ENCODE results near the gene RCC1.
"Not testable (repeated sequence)": the region's sequence is repeated elsewhere in the genome, so short reads cannot be mapped to it uniquely, and the experiment has no call there.

Gene RCC1

DNA sequence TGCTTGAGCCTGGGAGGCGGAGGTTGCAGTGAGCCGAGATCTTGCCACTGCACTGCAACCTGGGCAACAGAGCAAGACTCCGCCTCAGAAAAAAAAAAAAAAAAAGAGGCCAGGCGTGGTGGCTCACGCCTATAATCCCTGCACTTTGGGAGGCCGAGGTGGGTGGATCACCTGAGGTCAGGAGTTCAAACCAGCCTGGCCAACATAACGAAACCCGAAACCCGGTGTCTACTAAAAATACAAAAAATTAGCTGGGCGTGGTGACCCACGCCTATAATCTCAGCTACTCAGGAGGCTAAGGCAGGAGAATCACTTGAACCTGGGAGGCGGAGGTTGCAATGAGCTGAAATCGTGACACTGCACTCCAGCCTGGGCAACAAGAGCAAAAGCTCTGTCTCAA lies 26.3 kb upstream of the RCC1 start:
- peaks cover 16 to 75% (median 43%) of the 10 kb centered on the region in 4 experiments for H3K36me3 ChIP-seq (ENCODE audit: control insufficient read depth in 4 of 4, insufficient read depth in 4 of 4, low read length in 3 of 4)
- DNase-seq; H3K27ac ChIP-seq (ENCODE audit: insufficient read depth in 1 of 2, low read depth in 1 of 2, low read length in 2 of 2, poor library complexity in 1 of 2, severe bottlenecking in 2 of 2); H3K27me3 ChIP-seq (replicated peaks in 2 of 5; ENCODE audit: control insufficient read depth in 4 of 5, insufficient read depth in 5 of 5, low read length in 4 of 5); POLR2A ChIA-PET; H3K4me3 ChIP-seq (ENCODE audit: control insufficient read depth in 1 of 7, extremely low read depth in 1 of 7, insufficient read depth in 4 of 7, low read depth in 2 of 7, low read length in 6 of 7); H3K9me3 ChIP-seq (ENCODE audit: control extremely low read depth in 1 of 5, control insufficient read depth in 4 of 5, insufficient read depth in 2 of 5, low read depth in 1 of 5, low read length in 4 of 5); H3K4me1 ChIP-seq (ENCODE audit: control extremely low read depth in 1 of 4, control insufficient read depth in 4 of 4, insufficient read depth in 4 of 4, low read length in 3 of 4): not testable (repeated sequence)
- 95% methylated on average over 9 of the region's 13 CpGs for WGBS (ENCODE audit: insufficient coverage)
- CTCF ChIA-PET = interaction anchor here (1.3 to 1.6 kb wide), 2 partner anchors 9 to 10 kb away, joined by 3 to 5 read pairs; no protein-coding TSS in a partner anchor

GRCh38 chr1:28480308-28480707 lies 25.5 kb upstream of the RCC1 start:
- Histone ChIP-seq H3K27ac (ENCODE audit: insufficient read depth in 1 of 2, low read depth in 1 of 2, low read length in 2 of 2, poor library complexity in 1 of 2, severe bottlenecking in 2 of 2) (no peak overlapping the region), H3K36me3 (ENCODE audit: control insufficient read depth in 4 of 4, insufficient read depth in 4 of 4, low read length in 3 of 4) (peaks cover 16 to 74% (median 44%) of the 10 kb centered on the region in 4 experiments), H3K27me3 (replicated peaks in 2 of 5; ENCODE audit: control insufficient read depth in 4 of 5, insufficient read depth in 5 of 5, low read length in 4 of 5) (no peaks in the 10 kb centered on the region), H3K4me1 (ENCODE audit: control extremely low read depth in 1 of 4, control insufficient read depth in 4 of 4, insufficient read depth in 4 of 4, low read length in 3 of 4) (no peaks in the 10 kb centered on the region), H3K4me3 (ENCODE audit: control insufficient read depth in 1 of 7, extremely low read depth in 1 of 7, insufficient read depth in 4 of 7, low read depth in 2 of 7, low read length in 6 of 7) (no peak overlapping the region), H3K9me3 (ENCODE audit: control extremely low read depth in 1 of 5, control insufficient read depth in 4 of 5, insufficient read depth in 2 of 5, low read depth in 1 of 5, low read length in 4 of 5) (no peaks in the 10 kb centered on the region)
- 98% methylated on average over 5 of the region's 5 CpGs for WGBS (ENCODE audit: insufficient coverage)
- no peak for DNase-seq
- ChIA-PET POLR2A (no interaction called here), CTCF (interaction anchor here (1.3 kb wide), 1 partner anchor 8 kb away, joined by 5 read pairs; no protein-coding TSS in a partner anchor)

- ChIA-PET POLR2A (no interaction called here), CTCF (interaction anchor here (1.3 kb wide), 1 partner anchor 120 kb away, joined by 3 read pairs; no protein-coding TSS in a partner anchor)
- 100% methylated on average over 2 of the region's 3 CpGs for WGBS (ENCODE audit: insufficient coverage)
- H3K36me3 ChIP-seq (ENCODE audit: control insufficient read depth in 4 of 4, insufficient read depth in 4 of 4, low read length in 3 of 4) = peaks cover 13 to 74% (median 39%) of the 10 kb centered on the region in 4 experiments
- H3K4me1 ChIP-seq (ENCODE audit: control extremely low read depth in 1 of 4, control insufficient read depth in 4 of 4, insufficient read depth in 4 of 4, low read length in 3 of 4) = no peaks in the 10 kb centered on the region
- no peak for DNase-seq
- no peak overlapping the region for H3K27ac ChIP-seq (ENCODE audit: insufficient read depth in 1 of 2, low read depth in 1 of 2, low read length in 2 of 2, poor library complexity in 1 of 2, severe bottlenecking in 2 of 2)
- no peak overlapping the region for H3K4me3 ChIP-seq (ENCODE audit: control insufficient read depth in 1 of 7, extremely low read depth in 1 of 7, insufficient read depth in 4 of 7, low read depth in 2 of 7, low read length in 6 of 7)
- H3K9me3 ChIP-seq (ENCODE audit: control extremely low read depth in 1 of 5, control insufficient read depth in 4 of 5, insufficient read depth in 2 of 5, low read depth in 1 of 5, low read length in 4 of 5) = no peaks in the 10 kb centered on the region
- H3K27me3 ChIP-seq (replicated peaks in 2 of 5; ENCODE audit: control insufficient read depth in 4 of 5, insufficient read depth in 5 of 5, low read length in 4 of 5) = no peaks in the 10 kb centered on the region
Measured at GRCh38 chr1:28482138-28482537, 23.7 kb upstream of the RCC1 start.

DNA sequence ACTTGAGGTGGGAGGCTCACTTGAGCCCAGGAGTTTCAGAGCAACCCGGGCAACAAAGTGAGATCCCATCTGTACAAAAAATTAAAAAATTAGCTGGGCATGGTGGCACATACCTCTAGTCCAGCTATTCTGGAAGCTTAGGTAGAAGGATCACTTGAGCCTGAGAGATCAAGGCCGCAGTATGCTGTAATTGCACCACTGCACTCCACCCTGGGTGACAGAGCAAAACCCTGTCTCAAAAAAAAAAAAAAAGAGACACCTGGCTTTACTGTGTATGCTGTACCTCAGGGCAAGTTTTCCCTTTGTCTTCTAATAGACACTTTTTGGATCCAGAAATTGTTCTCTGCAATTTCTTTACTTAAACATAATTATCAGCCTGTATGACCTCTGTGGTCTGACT lies 23.1 kb upstream of the RCC1 start:
- H3K27ac ChIP-seq (ENCODE audit: insufficient read depth in 1 of 2, low read depth in 1 of 2, low read length in 2 of 2, poor library complexity in 1 of 2, severe bottlenecking in 2 of 2) = no peak overlapping the region
- H3K4me3 ChIP-seq (ENCODE audit: control insufficient read depth in 1 of 7, extremely low read depth in 1 of 7, insufficient read depth in 4 of 7, low read depth in 2 of 7, low read length in 6 of 7) = no peak overlapping the region
- H3K36me3 ChIP-seq (ENCODE audit: control insufficient read depth in 4 of 4, insufficient read depth in 4 of 4, low read length in 3 of 4) = peaks cover 13 to 71% (median 38%) of the 10 kb centered on the region in 4 experiments
- DNase-seq = no peak
- H3K27me3 ChIP-seq (replicated peaks in 2 of 5; ENCODE audit: control insufficient read depth in 4 of 5, insufficient read depth in 5 of 5, low read length in 4 of 5) = no peaks in the 10 kb centered on the region
- ChIA-PET CTCF (interaction anchor here (1.3 kb wide), 1 partner anchor 120 kb away, joined by 3 read pairs; no protein-coding TSS in a partner anchor), POLR2A (no interaction called here)
- no peaks in the 10 kb centered on the region for H3K4me1 ChIP-seq (ENCODE audit: control extremely low read depth in 1 of 4, control insufficient read depth in 4 of 4, insufficient read depth in 4 of 4, low read length in 3 of 4)
- no peaks in the 10 kb centered on the region for H3K9me3 ChIP-seq (ENCODE audit: control extremely low read depth in 1 of 5, control insufficient read depth in 4 of 5, insufficient read depth in 2 of 5, low read depth in 1 of 5, low read length in 4 of 5)
- 100% methylated on average over 2 of the region's 2 CpGs for WGBS (ENCODE audit: insufficient coverage)

- peaks cover 3 to 75% (median 38%) of the 10 kb centered on the region in 4 experiments for H3K36me3 ChIP-seq (ENCODE audit: control insufficient read depth in 4 of 4, insufficient read depth in 4 of 4, low read length in 3 of 4)
- peak overlapping the region in 1 of 2 experiments; percentile 18 for H3K27ac ChIP-seq (ENCODE audit: insufficient read depth in 1 of 2, low read depth in 1 of 2, low read length in 2 of 2, poor library complexity in 1 of 2, severe bottlenecking in 2 of 2)
- no peaks in the 10 kb centered on the region for H3K4me1 ChIP-seq (ENCODE audit: control extremely low read depth in 1 of 4, control insufficient read depth in 4 of 4, insufficient read depth in 4 of 4, low read length in 3 of 4)
- 100% methylated on average over 1 of the region's 1 CpG for WGBS (ENCODE audit: insufficient coverage)
- H3K9me3 ChIP-seq (ENCODE audit: control extremely low read depth in 1 of 5, control insufficient read depth in 4 of 5, insufficient read depth in 2 of 5, low read depth in 1 of 5, low read length in 4 of 5) = no peaks in the 10 kb centered on the region
- H3K4me3 ChIP-seq (ENCODE audit: control insufficient read depth in 1 of 7, extremely low read depth in 1 of 7, insufficient read depth in 4 of 7, low read depth in 2 of 7, low read length in 6 of 7) = no peak overlapping the region
- CTCF ChIA-PET = interaction anchor here (0.6 to 2.4 kb wide), 5 partner anchors 13 to 250 kb away, joined by 3 to 6 read pairs (median 3); no protein-coding TSS in a partner anchor
- POLR2A ChIA-PET = interaction anchor here (0.7 to 0.9 kb wide), 2 partner anchors 11 to 18 kb away, joined by 3 to 4 read pairs; partner anchors contain the start of gene RCC1
- H3K27me3 ChIP-seq (replicated peaks in 2 of 5; ENCODE audit: control insufficient read depth in 4 of 5, insufficient read depth in 5 of 5, low read length in 4 of 5) = no peaks in the 10 kb centered on the region
- DNase-seq = no peak
Measured at GRCh38 chr1:28494737-28495136, 11.1 kb upstream of the RCC1 start.

- ChIA-PET POLR2A (no interaction called here), CTCF (interaction anchor here (1.0 kb wide), 1 partner anchor 92 kb away, joined by 3 read pairs; no protein-coding TSS in a partner anchor)
- Histone ChIP-seq H3K36me3 (ENCODE audit: control insufficient read depth in 4 of 4, insufficient read depth in 4 of 4, low read length in 3 of 4) (peaks cover 0 to 33% (median 19%) of the 10 kb centered on the region in 4 experiments), H3K4me1 (ENCODE audit: control extremely low read depth in 1 of 4, control insufficient read depth in 4 of 4, insufficient read depth in 4 of 4, low read length in 3 of 4) (no peaks in the 10 kb centered on the region), H3K4me3 (ENCODE audit: control insufficient read depth in 1 of 7, extremely low read depth in 1 of 7, insufficient read depth in 4 of 7, low read depth in 2 of 7, low read length in 6 of 7) (no peak overlapping the region), H3K9me3 (ENCODE audit: control extremely low read depth in 1 of 5, control insufficient read depth in 4 of 5, insufficient read depth in 2 of 5, low read depth in 1 of 5, low read length in 4 of 5) (no peaks in the 10 kb centered on the region), H3K27me3 (replicated peaks in 2 of 5; ENCODE audit: control insufficient read depth in 4 of 5, insufficient read depth in 5 of 5, low read length in 4 of 5) (no peaks in the 10 kb centered on the region), H3K27ac (ENCODE audit: insufficient read depth in 1 of 2, low read depth in 1 of 2, low read length in 2 of 2, poor library complexity in 1 of 2, severe bottlenecking in 2 of 2) (no peak overlapping the region)
- no peak for DNase-seq
- no CpG with 5 or more reads among the region's 4 CpGs for WGBS (ENCODE audit: insufficient coverage)
Measured at GRCh38 chr1:28499553-28499952, 6.3 kb upstream of the RCC1 start.

DNA sequence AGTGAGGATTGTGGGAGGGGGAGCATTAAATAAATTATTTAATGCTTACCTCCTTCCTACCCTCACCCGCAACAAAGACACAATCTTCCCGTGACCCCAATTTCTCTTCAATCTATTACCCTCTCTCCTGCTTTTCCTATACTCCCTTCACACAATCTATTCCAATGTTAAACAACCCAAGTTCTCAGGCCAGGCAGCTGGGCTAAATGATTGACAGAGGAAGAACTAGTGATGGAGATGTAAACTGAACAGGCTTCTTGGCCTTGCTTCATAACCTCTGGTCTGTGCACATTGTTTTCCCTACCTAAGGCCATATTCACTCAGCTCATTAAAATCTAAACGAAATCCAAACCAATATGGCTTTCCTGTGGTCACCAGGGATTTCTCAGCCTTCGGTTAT lies 3.9 kb upstream of the RCC1 start:
- no peaks in the 10 kb centered on the region for H3K27me3 ChIP-seq (replicated peaks in 2 of 5; ENCODE audit: control insufficient read depth in 4 of 5, insufficient read depth in 5 of 5, low read length in 4 of 5)
- H3K9me3 ChIP-seq (ENCODE audit: control extremely low read depth in 1 of 5, control insufficient read depth in 4 of 5, insufficient read depth in 2 of 5, low read depth in 1 of 5, low read length in 4 of 5) = no peaks in the 10 kb centered on the region
- H3K27ac ChIP-seq (ENCODE audit: insufficient read depth in 1 of 2, low read depth in 1 of 2, low read length in 2 of 2, poor library complexity in 1 of 2, severe bottlenecking in 2 of 2) = no peak overlapping the region
- WGBS (ENCODE audit: insufficient coverage) = 81% methylated on average over 2 of the region's 4 CpGs
- peaks cover 0 to 7% (median 1%) of the 10 kb centered on the region in 4 experiments for H3K4me1 ChIP-seq (ENCODE audit: control extremely low read depth in 1 of 4, control insufficient read depth in 4 of 4, insufficient read depth in 4 of 4, low read length in 3 of 4)
- no peak overlapping the region for H3K4me3 ChIP-seq (ENCODE audit: control insufficient read depth in 1 of 7, extremely low read depth in 1 of 7, insufficient read depth in 4 of 7, low read depth in 2 of 7, low read length in 6 of 7)
- ChIA-PET POLR2A (no interaction called here), CTCF (interaction anchor here (1.7 kb wide), 1 partner anchor 92 kb away, joined by 4 read pairs; no protein-coding TSS in a partner anchor)
- no peak for DNase-seq
- peaks cover 0 to 13% (median 12%) of the 10 kb centered on the region in 4 experiments for H3K36me3 ChIP-seq (ENCODE audit: control insufficient read depth in 4 of 4, insufficient read depth in 4 of 4, low read length in 3 of 4)

Data from common myeloid progenitor, CD34-positive (primary cell).